Suprapubic skin (tissue), 4 donors: ENCODE measurements around the gene DRAM1.

ENCODE experiments used
- EP300 ChIP-seq: sonication (generic); formaldehyde crosslinking; IDR thresholded peaks from one replicate; pipeline ENCODE4 v1.6.1; 2017; ENCODE audit warnings: antibody characterized with exemption
- POLR2A ChIP-seq, 2 donors: fragments of 450-650 bp; IDR thresholded peaks; one replicate each; pipeline ENCODE4 v1.6.1; 2017; ENCODE audit warnings: antibody characterized with exemption in 2 of 2, mild to moderate bottlenecking in 2 of 2, moderate library complexity in 2 of 2
- POLR2AphosphoS5 ChIP-seq, 3 donors: sonication (generic); formaldehyde crosslinking; IDR thresholded peaks; one replicate each; pipeline ENCODE4 v1.6.1; 2017; ENCODE audit warnings: antibody characterized with exemption in 3 of 3
- TF ChIP-seq, protein P1 (sequence below), 2 donors: fragments of 200-600 bp in 1 of 2; fragments of 450-650 bp in 1 of 2; sonication (generic) in 1 of 2; IDR thresholded peaks; one replicate each; pipeline ENCODE4 v1.5.1; 2016 to 2019; ENCODE audit warnings: antibody characterized with exemption in 2 of 2, mild to moderate bottlenecking in 1 of 2, moderate library complexity in 1 of 2

DNA sequence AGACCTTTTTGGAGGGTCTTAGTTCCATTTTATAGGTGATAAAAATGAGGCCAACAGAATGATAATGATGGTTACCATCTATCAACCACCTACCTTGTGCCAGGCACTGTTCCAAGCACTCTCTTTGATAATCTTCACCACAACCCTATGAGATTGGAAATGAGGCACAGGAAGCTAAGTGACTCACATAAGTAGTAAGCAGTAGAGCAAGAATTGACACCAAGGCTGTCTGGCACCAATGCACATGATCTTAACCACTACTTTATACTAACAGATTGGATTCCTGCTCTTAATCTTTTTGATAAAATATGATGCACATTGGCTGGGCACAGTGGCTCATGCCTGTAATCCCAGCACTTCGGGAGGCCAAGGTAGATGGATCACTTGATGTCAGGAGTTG is 91.4 kb downstream of the DRAM1 start:
- TF ChIP-seq POLR2A (IDR thresholded peaks at IDR 0.05) (no peak), POLR2AphosphoS5 (IDR thresholded peaks at IDR 0.05) (no peak), EP300 (no peak)
- TF ChIP-seq, protein P1, sequence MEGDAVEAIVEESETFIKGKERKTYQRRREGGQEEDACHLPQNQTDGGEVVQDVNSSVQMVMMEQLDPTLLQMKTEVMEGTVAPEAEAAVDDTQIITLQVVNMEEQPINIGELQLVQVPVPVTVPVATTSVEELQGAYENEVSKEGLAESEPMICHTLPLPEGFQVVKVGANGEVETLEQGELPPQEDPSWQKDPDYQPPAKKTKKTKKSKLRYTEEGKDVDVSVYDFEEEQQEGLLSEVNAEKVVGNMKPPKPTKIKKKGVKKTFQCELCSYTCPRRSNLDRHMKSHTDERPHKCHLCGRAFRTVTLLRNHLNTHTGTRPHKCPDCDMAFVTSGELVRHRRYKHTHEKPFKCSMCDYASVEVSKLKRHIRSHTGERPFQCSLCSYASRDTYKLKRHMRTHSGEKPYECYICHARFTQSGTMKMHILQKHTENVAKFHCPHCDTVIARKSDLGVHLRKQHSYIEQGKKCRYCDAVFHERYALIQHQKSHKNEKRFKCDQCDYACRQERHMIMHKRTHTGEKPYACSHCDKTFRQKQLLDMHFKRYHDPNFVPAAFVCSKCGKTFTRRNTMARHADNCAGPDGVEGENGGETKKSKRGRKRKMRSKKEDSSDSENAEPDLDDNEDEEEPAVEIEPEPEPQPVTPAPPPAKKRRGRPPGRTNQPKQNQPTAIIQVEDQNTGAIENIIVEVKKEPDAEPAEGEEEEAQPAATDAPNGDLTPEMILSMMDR (IDR thresholded peaks at IDR 0.05): no peak
